ENCODE data around the gene PTPN12. TPM values are rescaled to one million over a fixed set of nuclear protein-coding genes. Genes with fewer than 3 reads are reported as not detected.

PTPN12 gene
- total and polyA plus RNA-seq, 7 donors: 21.5 to 158 (median 64.2) TPM

GRCh38 chr7:77542895-77543294 lies 5.8 kb downstream of the PTPN12 start:
- Histone ChIP-seq H3K36me3 (no peaks in the 10 kb centered on the region), H3K9me3 (no peaks in the 10 kb centered on the region), H3K4me1 (peaks cover 0 to 69% (median 41%) of the 10 kb centered on the region in 4 donors), H3K27ac (no peak overlapping the region), H3K4me3 (no peak overlapping the region), H3K27me3 (no peaks in the 10 kb centered on the region)
- DNase-seq: no peak
- WGBS, 2 donors: 23 to 59% methylated on average over 2 of the region's 2 CpGs
- intact Hi-C loops (cut with DNase I): no loop called here
- TF ChIP-seq POLR2AphosphoS5 (IDR thresholded peaks at IDR 0.05): no peak
- TF ChIP-seq CTCF (IDR thresholded peaks at IDR 0.05): no peak
- no peak for TF ChIP-seq POLR2A (IDR thresholded peaks at IDR 0.05)
- no peak for TF ChIP-seq EP300 (IDR thresholded peaks at IDR 0.05)

- Histone ChIP-seq H3K4me1 (peaks cover 0 to 79% (median 50%) of the 10 kb centered on the region in 4 donors), H3K27me3 (no peaks in the 10 kb centered on the region), H3K9me3 (no peaks in the 10 kb centered on the region), H3K4me3 (no peak overlapping the region), H3K36me3 (no peaks in the 10 kb centered on the region), H3K27ac (no peak overlapping the region)
- TF ChIP-seq POLR2AphosphoS5 (IDR thresholded peaks at IDR 0.05): no peak
- no peak for TF ChIP-seq CTCF (IDR thresholded peaks at IDR 0.05)
- TF ChIP-seq EP300 (IDR thresholded peaks at IDR 0.05): no peak
- no peak for TF ChIP-seq POLR2A (IDR thresholded peaks at IDR 0.05)
- WGBS, 2 donors: 75 to 87% methylated on average over 4 of the region's 4 CpGs
- no peak for DNase-seq
- intact Hi-C loops (cut with DNase I): no loop called here
Observed at GRCh38 chr7:77543910-77544309, 6.8 kb downstream of the PTPN12 start.

- H3K4me3 ChIP-seq: no peak overlapping the region
- H3K9me3 ChIP-seq: no peaks in the 10 kb centered on the region
- H3K27ac ChIP-seq: peak overlapping the region in 2 of 4 donors; percentile 1 to 15
- no peaks in the 10 kb centered on the region for H3K27me3 ChIP-seq
- no peak for DNase-seq
- intact Hi-C loops (cut with DNase I): no loop called here
- 69 to 76% methylated on average over 2 of the region's 2 CpGs for WGBS, 2 donors
- peaks cover 0 to 80% (median 51%) of the 10 kb centered on the region in 4 donors for H3K4me1 ChIP-seq
- TF ChIP-seq POLR2A (IDR thresholded peaks at IDR 0.05) (no peak), CTCF (IDR thresholded peaks at IDR 0.05) (no peak), EP300 (IDR thresholded peaks at IDR 0.05) (no peak), POLR2AphosphoS5 (IDR thresholded peaks at IDR 0.05) (no peak)
- no peaks in the 10 kb centered on the region for H3K36me3 ChIP-seq
Observed at GRCh38 chr7:77544518-77544917, 7.4 kb downstream of the PTPN12 start.

GRCh38 chr7:77548206-77548605 lies 11.1 kb downstream of the PTPN12 start:
- no peak for TF ChIP-seq POLR2AphosphoS5 (IDR thresholded peaks at IDR 0.05)
- no peak for TF ChIP-seq CTCF (IDR thresholded peaks at IDR 0.05)
- TF ChIP-seq POLR2A (IDR thresholded peaks at IDR 0.05): no peak
- TF ChIP-seq EP300 (IDR thresholded peaks at IDR 0.05): no peak
- peaks cover 0 to 64% (median 43%) of the 10 kb centered on the region in 4 donors for H3K4me1 ChIP-seq
- intact Hi-C loops (cut with DNase I): no loop called here
- H3K27me3 ChIP-seq: no peaks in the 10 kb centered on the region
- no peaks in the 10 kb centered on the region for H3K9me3 ChIP-seq
- H3K27ac ChIP-seq: peak overlapping the region in 1 of 4 donors; percentile 32
- 45 to 58% methylated on average over 3 of the region's 3 CpGs for WGBS, 2 donors
- DNase-seq: no peak
- H3K4me3 ChIP-seq: no peak overlapping the region
- no peaks in the 10 kb centered on the region for H3K36me3 ChIP-seq

All from sigmoid colon (tissue), 7 donors.